HG03045 (cell line): Measurements from ENCODE around the gene PKNOX2.

Experiments used
- ATAC-seq: cut with Tn5 transposase; IDR thresholded peaks from one replicate; pipeline ENCODE4 v1.9.1; 2021; ENCODE audit warnings: mild to moderate bottlenecking, moderate library complexity; ENCODE audit not compliant: unreplicated experiment

Gene PKNOX2

DNA sequence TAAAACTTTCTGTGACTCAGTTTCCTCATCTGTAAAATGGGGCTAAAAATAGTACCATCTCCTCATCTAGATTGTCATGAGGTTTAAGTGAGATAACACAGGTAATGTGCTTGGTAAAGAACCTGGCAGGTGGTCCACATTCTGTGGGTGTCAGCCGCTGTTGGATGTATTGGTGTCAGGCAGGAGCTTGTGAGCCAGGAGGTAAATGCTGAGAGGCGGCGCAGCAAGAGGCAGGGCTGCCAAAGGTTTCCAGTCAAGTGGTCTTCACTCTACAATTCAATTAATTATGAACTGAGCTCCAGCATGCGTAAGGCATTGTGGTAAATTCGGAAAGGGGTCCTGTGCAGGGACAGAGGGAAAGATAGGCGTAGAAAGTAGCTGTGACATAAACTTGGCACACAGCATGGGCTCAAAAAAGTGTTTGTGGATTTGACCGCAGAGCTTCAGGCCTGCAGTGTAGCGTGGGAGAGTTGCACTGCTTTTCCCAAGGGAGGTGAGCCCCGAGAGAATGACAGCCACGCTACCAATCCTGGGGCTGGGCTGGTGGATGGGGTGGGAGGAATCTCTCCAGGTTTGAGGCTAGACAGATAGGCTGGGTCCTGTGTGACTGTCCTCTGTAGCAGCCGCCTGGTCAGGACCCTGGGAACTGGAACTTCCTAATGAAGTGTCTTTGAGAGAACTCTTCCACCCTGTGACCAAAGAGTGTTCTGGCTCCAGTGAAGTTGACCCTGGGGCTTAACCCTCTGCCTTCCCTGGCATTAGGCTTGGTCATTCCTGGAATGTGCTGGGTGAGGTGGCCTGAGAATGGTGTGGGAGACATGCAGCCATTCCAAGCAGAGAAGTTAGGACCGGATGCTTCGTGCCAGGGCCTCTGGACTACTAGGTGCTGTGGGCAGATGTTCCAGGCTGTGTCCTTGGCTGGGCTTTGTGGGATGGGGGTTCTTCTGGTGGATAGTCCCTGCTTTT lies 209.2 kb downstream of the PKNOX2 start:
- no peak for ATAC-seq

DNA sequence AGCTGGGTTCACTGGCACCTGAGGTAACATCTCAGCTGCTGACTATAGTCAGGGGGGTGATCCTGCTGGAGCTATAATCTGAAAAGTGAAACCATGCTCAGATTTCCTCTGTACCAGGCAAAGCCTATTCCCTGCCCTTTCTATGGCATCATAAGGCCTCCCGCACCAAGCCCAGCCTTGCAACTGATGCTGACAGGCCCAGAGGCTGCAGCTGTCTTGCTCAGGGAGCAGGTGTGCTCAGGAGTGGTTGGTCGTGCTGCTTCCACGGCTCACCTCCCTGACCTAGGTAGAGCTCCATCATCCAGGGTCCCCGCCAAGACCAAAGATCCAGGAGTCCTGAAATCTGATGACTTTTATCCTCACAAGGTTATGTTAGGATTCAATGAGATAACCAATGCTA lies 209.8 kb downstream of the PKNOX2 start:
- ATAC-seq, result no peak

DNA sequence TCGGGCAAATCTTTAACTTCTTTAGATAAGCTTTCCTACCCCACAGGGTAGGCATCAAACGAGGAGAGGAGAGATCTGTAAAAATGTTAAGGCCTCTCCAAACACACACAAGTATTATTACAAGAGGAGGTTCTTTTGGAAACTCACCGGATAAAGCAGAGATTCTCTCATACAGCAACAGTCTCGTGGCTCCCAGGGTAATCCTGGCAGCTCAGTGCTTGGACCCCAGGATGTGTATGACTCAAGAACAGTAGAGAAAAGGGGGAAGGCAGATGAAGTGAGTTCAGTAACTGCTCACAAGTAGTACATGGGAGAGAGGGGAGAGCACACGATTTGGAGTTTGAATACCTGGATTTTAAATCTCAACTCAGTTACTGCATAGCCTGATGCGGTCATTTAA lies 210.6 kb downstream of the PKNOX2 start:
- no peak for ATAC-seq

DNA sequence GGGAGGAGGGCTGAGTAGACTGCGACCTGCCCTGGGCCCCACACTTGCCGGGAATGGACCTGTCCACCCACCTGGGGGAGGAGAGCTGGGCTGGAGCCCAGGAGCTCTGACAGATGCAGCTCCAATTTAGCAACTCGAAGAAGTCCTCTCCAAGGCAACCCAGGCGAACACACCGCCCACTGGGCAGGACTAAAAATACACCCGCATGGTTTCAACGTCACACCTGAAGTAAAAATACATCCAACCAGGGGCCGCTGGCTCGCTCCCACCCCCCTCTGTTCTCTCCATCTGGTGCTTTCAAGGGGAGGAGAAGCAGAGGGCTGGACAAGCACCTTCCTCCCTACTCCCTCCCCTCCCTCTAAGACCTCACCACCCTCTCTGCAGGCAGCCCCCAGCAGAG lies 211.6 kb downstream of the PKNOX2 start:
- ATAC-seq, result no peak

DNA sequence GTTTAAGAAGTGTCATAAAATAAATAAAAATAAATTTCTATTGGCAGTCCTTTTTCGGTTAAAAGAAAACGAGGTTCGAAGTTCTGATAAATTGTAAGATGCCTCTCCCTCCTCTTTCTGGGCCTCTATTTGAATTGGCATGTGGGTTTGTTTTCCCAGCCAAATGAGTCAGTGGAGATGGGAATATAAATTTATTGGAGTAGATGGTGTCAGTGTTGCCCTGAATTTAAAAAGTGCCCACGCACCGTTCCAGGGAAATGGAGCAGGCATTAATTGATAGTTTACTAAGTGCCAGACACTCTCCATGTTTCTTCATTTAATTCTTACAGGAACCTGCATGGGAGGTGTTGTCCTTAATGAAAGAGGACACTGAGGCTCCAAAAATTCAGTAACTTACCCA lies 212.3 kb downstream of the PKNOX2 start:
- no peak for ATAC-seq

DNA sequence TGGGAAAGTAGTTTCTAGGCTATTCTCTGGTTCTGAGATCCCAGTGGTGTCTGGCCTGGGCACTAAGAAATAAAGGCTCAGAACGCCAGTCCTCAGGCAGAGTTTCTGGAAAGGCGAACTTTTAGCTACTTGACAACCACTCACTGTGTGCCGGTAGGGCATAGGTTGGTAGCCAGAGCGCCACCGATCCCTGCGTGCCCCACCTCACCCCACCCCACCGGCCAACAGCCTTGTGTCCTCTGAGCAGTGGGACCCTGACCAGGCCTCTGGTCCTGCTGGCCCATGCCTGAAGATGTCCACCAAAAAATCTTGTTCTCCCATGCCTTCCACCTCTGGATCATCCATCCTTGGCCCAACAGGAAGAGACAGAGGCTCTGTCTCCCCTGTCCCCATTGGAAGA lies 213.5 kb downstream of the PKNOX2 start:
- no peak for ATAC-seq

DNA sequence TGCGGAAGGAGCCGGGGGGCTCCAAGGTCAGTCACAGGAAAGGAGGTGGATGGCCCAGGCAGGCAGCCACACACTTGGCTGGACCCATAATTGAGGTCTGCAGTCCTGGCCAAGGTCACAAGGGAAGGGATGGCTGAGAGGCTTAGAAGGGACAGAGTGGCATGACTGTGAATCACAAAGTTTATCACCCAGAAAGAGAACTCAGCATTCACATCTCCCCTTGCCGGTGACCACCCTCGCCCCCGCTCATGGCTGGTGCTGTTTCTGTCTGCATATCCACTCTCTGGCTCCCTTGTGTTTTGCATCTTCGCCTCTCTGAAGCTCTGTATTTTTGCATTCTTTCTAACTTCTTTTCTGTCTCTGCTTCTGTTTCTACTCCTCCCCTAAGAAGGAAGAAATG lies 214.0 kb downstream of the PKNOX2 start:
- no peak for ATAC-seq

DNA sequence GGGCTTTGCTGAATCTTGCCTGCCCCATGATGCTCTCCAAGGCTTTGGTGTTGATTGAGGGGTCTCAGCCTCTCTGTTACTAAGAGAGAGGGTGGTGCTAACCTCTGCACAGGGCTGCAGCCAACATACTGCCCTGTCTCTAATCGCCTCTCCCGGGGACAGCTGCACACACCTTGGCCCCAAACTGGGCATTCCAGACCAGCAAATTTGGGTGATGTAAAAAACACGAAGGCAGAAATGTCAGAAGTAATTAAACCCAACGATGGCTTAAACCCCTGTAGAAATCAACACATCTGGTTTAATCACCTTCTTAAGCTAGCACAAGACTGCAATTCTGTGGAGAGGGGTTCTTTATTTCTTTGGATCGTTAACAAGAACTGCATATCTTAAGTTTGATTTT lies 215.0 kb downstream of the PKNOX2 start:
- no peak for ATAC-seq

DNA sequence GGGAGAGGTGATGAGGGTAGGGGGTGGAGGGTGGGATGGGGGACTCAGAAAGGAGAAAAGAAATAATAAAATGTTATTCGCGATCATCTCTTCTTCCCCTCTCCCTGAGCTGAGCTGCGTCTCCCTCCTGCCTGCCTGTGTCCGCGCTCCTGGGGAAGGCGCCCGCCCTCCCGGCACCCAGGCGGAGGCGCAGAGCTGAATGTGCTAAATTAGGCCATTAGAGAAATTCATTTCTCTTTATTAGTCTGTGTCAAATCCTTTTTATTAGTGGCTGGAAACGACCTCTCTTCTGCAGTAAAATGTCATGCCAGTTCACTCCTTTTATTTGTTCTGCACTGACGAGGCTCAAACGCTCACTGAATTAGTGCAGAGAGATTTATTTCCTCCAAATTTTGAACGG lies 215.4 kb downstream of the PKNOX2 start:
- no peak for ATAC-seq

DNA sequence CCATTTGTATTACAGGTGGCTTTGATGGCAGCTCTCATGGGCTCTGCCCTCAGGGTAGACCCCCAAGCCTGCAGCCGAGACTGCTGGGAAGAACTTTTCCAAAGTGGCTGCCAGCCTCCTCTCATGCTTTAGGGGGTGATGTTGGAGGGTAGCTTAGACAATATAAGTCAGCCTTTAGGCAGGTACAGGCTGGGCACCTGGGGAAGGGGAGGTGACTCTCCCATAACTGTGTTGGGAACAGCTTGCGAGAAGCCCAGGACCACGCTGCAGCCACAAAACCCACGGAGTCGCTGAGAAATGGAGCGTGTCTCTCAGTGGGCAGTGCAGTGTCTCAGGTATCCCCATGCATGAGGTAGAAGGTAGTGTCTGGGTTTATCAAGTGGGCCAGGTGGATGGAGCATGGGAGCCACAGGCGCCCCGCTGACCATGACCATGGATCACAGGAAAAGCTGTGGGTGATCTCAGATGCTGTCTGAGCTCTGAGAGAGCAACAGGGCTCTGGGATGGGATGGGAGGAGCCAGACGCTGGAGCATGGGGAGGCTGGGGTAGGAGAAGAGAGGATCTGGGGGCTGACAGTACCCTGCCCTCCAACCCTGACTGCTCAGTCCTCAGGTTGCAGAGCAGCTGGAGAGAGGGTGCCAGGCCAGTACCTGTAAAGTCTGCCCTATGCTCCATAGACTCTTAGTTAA lies 216.3 kb downstream of the PKNOX2 start:
- ATAC-seq, result no peak

DNA sequence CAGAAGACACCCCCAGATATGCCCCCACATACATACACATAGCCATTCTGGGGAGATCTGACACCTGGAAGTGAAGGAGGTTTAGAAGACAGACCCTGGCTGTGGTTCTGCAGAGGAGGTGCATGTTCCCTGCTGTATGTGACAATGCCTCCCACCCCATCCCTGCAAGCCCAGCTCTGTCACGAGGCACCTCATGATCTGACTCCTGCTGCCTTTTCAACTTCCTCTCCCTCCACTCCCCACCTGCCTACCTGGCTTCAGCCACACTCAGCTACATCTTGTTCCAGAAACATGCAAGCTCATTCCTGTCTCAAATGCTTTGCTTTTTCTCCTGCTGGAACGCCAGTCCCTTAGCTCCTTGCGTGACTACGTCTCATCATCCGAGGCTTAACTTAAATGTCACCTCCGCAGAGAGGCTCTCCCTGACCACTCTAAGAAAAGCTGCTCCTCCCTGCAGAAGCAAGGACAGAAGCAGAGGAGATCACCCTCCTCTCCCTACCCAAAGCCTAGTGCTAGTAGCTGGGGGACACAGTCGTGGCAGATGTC lies 217.0 kb downstream of the PKNOX2 start:
- no peak for ATAC-seq

DNA sequence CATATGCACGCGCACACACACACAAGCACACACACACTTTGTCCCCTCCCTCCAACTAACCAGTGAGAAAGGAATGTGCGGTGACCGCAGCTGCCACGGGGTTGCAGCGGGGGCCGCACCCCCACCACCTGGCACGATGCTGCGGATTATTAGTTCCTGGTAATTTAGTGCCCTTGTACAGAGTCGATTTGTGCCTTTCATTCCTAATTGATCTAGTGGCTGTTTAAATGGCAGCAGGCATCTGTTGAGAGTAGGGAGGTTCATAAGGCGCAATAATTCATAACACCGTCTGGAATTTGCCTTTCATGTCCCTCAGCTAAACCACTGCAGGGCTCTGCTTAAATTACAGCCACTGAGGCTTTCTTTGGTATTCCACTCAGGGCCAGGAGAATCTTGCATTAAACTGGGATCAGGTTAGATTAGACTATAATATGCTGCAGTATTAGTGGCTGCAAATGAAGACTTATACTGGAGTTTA lies 217.8 kb downstream of the PKNOX2 start:
- no peak for ATAC-seq

DNA sequence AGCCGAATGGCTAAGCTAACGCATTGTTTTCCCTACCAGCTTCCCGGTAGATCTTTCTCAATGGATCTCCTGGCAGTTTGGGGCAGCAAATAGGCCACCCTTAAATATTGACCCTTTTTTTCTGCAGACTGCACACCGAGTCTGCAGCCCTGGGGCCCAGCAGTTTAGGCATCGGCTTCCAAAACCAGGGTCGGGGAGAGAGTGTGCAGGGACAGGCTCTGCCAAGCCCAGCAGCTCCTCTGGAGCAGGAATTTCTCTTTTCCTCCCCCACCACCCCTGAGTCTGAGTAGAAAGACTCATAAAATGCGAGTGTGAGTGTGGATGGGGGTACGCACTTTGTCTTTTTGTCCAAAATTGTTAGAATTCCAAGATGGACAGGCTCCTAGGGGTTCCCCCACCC lies 218.3 kb downstream of the PKNOX2 start:
- no peak for ATAC-seq

DNA sequence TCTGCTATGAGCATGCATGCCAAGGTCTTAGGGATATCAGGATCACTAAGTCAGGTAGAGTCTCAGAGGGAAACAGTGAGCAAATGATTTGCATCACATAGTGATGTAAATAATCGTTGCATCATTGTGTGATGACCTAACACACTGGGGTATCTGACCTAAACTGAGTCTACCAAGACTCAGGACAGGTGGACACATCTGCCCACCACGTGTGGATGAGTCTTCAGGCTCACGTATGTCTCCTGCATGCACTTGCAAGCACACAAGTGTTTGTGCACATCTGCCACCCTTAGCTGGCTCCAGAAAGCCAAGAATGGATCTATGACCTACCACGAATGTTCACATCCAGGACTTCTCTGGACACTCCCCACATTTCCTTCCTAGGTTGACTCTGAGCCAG lies 220.3 kb downstream of the PKNOX2 start:
- no peak for ATAC-seq

DNA sequence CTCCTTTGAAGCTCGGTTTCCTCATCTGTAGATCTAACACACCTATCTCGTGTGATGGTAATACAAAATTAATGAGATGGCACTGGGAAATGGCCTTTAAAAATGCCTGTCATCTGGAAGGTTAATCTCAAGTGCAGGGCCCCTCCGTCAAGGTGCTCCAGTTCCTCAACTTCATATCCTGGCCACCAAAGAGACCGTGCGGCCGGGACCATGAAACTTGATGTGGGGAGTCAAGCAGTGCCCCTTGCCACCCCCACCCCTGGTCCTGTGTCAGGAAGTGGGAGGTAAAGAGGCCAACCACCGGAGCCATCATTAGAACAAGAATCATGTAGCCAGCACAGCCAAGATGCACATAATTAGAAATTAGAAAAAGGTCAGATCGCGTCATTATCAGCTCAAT lies 223.3 kb downstream of the PKNOX2 start:
- no peak for ATAC-seq

DNA sequence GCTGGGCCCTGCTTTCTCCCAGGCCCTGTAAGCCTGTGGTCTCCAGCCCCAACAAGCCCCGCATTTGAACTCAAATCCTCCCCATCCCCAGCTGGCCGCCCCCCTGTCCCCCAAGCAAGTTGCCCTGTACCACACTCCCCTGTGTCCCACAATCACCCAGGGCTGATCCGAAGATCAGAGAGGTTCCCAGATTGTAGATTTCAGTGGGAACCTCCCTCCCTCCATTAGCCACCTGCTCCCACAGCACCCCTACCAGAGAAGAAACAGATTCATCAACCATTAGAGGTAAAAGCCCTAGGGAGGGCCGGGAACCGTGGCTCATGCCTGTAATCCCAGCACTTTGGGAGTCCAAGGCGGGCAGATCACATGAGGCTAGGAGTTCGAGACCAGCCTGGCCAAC lies 224.1 kb downstream of the PKNOX2 start:
- ATAC-seq, result no peak

DNA sequence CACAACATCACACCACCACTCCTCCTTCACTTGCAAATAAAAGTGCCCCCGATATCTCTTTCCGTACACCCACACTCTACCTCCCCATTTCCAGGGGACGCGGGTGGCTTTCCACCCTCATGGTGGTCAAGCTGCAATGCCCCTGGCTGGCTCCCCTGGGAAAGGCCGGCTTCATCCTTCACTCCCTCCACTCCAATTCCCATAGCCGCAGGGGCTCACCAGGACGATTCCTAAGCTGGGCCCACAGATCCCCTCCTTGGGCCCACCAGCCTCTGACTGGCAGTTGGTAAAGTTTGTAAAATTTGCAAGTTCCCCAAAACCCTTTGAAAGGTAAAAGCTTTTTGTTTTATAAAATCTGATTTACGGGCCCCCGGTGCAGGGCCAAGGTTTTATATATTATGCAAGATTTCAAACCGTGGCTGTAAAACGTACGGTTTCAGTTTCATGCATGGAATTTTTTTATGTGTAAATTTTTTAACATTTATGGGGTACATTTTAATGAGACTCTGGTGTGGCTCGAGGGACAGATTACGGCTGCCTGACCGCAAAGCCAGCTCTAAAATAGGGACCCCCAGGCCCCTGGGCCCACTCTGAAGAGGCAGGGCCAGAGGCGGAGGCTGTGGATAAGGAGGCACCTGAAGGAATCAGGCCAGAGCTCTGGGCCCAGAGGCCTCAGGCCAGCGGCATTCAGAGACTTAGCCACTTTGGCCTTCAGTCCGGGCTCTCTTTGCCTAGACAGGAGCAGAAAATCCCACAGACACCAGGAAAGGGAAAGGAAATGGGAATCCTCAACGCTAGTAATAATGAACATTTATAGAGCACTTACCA lies 225.0 kb downstream of the PKNOX2 start:
- no peak for ATAC-seq

DNA sequence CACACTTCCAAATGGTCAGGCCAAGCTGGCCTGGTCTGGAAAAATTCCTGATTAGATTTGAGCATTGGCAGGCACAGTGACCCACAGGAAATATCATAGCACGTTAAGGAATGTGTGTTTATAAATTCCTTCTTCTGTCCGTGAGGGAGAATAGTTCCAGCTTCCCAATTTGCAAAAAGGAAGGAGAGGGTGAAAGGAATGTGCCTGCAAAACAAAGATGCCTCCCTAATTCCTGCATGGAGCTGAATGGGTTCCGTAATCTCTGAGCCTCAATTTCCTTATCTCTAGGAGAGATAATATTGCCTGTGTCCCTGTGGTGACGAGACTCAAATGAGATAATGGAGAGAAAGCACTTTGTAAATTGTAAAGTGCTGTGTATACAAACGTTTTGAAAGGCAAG lies 226.4 kb downstream of the PKNOX2 start:
- no peak for ATAC-seq

DNA sequence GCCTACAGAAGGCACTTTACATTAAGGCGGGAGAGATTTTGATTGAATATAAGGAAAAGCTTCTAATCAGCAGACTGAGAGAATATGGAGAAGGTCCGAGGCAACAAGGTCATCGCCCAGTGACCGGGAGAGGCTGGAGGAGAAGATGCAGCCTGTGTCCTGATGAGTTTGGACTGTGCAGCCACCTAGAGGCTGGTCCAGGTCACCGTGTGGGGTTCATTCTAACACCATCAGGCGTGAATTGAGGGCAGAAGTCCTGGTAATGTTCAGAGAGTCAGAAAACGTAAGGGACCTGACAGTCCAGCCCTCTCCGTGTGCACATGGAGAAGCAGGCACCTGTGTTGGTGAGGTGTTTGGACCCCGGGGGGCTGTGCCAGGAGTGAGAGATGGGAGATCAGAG lies 228.8 kb downstream of the PKNOX2 start:
- ATAC-seq, result no peak

DNA sequence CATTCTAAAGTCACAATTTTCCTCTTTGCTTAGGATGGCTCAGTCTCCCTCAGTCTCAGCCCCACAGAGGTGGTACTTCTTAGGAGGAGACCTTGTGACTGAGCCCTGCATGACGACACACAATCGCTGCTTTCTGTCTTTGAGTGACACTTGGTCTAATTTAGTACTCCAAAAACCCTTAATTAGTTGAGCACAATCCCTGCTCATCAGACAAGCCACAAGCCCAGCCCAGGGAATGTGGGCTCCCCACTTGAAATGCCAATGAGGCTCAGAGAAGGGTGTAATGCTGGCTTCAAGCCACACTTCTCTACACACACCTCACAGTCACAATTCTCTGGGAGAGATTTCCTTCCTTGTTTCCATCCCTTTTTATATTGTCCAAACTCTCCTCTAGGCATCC lies 229.7 kb downstream of the PKNOX2 start:
- ATAC-seq, result no peak

DNA sequence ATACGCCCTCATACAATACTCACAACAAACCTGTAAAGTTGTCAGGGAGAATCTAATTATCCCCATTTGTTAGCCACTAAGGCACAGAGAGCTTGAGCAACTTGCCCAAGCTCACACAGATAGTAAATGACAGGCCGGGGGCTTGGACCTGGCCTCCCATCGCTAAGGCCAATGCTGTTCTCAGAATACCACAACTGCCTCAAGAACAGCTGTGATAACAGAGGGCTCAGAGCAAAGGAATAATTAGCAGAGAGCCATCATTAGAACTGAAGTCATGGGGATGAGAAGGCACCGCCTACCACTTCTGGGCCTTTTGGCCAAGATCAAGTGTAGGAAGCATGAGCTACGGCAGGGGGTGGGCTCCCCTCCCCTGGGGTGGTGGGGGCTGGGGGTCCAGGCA lies 232.9 kb downstream of the PKNOX2 start:
- ATAC-seq, result no peak
